ENCODE results near the gene OSBPL1A.

DNA sequence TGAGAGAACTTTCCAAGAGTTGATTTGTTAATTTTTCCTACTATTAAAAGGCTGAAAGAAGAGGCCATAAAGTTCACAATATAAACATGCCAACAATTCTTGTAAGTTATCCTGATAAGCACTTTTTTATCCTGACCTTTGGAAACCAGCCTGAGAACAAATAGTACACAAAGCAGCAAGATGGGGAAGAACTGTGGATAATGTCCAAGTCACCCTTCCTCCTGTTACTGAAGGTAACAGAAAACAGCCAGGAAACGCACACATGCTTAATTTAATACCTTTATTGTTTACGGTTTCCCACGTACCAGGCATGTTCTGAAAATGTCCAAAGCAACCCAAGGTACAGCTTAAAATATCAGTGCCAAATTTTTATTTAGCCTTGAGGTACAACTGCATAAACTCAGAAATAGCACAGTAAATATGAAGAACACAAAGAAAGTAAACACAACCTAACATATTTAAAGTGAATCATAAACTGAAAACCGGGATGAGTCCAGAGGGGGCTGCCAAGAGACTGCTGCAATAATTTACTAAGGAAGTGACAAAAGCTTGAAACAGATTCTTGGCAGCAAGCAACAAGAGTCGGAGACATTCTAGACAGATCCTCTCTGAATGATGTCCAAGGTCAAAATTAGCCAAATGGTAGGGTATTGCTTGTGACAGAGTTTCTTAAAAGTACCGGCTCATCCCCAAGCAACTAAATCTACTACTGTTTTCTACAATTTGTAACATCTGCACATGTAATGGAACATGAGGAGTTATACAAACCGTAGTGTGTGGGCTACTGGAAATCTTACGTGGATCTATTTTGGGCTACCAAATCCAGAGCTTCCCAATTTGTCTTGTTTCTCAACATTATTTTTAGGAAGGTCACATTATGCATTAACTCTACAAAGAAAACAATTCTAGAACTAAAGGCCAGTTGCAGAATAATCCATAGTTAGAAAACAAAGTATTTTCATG lies 165.6 kb downstream of the OSBPL1A start:
- TF ChIP-seq, protein P1, sequence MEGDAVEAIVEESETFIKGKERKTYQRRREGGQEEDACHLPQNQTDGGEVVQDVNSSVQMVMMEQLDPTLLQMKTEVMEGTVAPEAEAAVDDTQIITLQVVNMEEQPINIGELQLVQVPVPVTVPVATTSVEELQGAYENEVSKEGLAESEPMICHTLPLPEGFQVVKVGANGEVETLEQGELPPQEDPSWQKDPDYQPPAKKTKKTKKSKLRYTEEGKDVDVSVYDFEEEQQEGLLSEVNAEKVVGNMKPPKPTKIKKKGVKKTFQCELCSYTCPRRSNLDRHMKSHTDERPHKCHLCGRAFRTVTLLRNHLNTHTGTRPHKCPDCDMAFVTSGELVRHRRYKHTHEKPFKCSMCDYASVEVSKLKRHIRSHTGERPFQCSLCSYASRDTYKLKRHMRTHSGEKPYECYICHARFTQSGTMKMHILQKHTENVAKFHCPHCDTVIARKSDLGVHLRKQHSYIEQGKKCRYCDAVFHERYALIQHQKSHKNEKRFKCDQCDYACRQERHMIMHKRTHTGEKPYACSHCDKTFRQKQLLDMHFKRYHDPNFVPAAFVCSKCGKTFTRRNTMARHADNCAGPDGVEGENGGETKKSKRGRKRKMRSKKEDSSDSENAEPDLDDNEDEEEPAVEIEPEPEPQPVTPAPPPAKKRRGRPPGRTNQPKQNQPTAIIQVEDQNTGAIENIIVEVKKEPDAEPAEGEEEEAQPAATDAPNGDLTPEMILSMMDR (IDR thresholded peaks at IDR 0.05), result no peak
- TF ChIP-seq POLR2A (IDR thresholded peaks at IDR 0.05), result no peak
